Right lung (tissue), 5 donors: ENCODE data around the gene DDX42. TPM values are rescaled to one million over a fixed set of nuclear protein-coding genes. Genes with fewer than 3 reads are reported as not detected.
"Not testable (repeated sequence)": the region's sequence is repeated elsewhere in the genome, so short reads cannot be mapped to it uniquely, and the experiment has no call there.

Source experiments
- DNase-seq, 2 donors: peaks; one replicate each; pipeline ENCODE4 v3.0.0-alpha.2; 2013
- polyA plus RNA-seq, 5 donors: library from polyadenylated mRNA; unstranded; fragments of 120-200 nt; gene quantifications; one replicate each; pipeline versions ENCODE4 v1.2.1 to v1.2.3, GENCODE V29; 2013; ENCODE audit warnings: inconsistent platforms in 1 of 5, low replicate concordance in 1 of 5; ENCODE audit not compliant: insufficient read length in 5 of 5, insufficient read depth in 1 of 5

Gene DDX42
- polyA plus RNA-seq, 5 donors = 169 to 235 (median 228) TPM

GRCh38 chr17:63866625-63867024, 92.7 kb downstream of the DDX42 start:
- DNase-seq = not testable (repeated sequence)

Other genes with a start within 250 kb of the DDX42 start
- gene DCAF7, start 223.7 kb upstream of the DDX42 start, polyA plus RNA-seq = 100 to 1,000 TPM in 2 of 5 donors, 10 to 100 TPM in 3; 82.7 to 104 (median 95.6) TPM
- gene TACO1, start 173.3 kb upstream of the DDX42 start, polyA plus RNA-seq = 10 to 100 TPM; 16.1 to 19.2 (median 16.8) TPM
- gene MAP3K3, start 151.8 kb upstream of the DDX42 start, polyA plus RNA-seq = 10 to 100 TPM; 36.3 to 43.0 (median 39.9) TPM
- gene LIMD2, start 74.0 kb upstream of the DDX42 start, polyA plus RNA-seq = 10 to 100 TPM; 26.0 to 49.7 (median 33.7) TPM
- 10 to 100 TPM; 66.2 to 89.5 (median 75.1) TPM for gene STRADA, start 32.4 kb upstream of the DDX42 start, polyA plus RNA-seq
- 100 to 1,000 TPM in 1 of 5 donors, 10 to 100 TPM in 4; 79.7 to 107 (median 85.9) TPM for gene CCDC47, start 573 bp upstream of the DDX42 start, polyA plus RNA-seq
- 100 to 1,000 TPM; 130 to 146 (median 142) TPM for gene PSMC5, start 53.3 kb downstream of the DDX42 start, polyA plus RNA-seq
- gene FTSJ3, start 53.5 kb downstream of the DDX42 start, polyA plus RNA-seq = 10 to 100 TPM; 48.7 to 81.2 (median 70.0) TPM
- 100 to 1,000 TPM; 111 to 147 (median 133) TPM for gene SMARCD2, start 68.5 kb downstream of the DDX42 start, polyA plus RNA-seq
- gene CSH2, start 99.5 kb downstream of the DDX42 start, polyA plus RNA-seq = 1 to 10 TPM in 1 of 5 donors, under 1 TPM in 1, not detected in 3; 0.88 to 5.8 TPM
- not detected for gene GH2, start 107.8 kb downstream of the DDX42 start, polyA plus RNA-seq
- gene CSH1, start 122.4 kb downstream of the DDX42 start, polyA plus RNA-seq = 1 to 10 TPM in 2 of 5 donors, under 1 TPM in 3; 0.32 to 9.5 (median 0.57) TPM
- under 1 TPM in 1 of 5 donors, not detected in 4; 0.74 TPM for gene CSHL1, start 137.1 kb downstream of the DDX42 start, polyA plus RNA-seq
- not detected for gene GH1, start 144.7 kb downstream of the DDX42 start, polyA plus RNA-seq
- gene CD79B, start 158.2 kb downstream of the DDX42 start, polyA plus RNA-seq = 1 to 10 TPM; 1.0 to 4.2 (median 1.9) TPM
- 1 to 10 TPM in 2 of 5 donors, under 1 TPM in 3; 0.36 to 2.2 (median 0.63) TPM for gene SCN4A, start 198.7 kb downstream of the DDX42 start, polyA plus RNA-seq
- gene PRR29, start 224.2 kb downstream of the DDX42 start, polyA plus RNA-seq = 1 to 10 TPM; 4.5 to 8.9 (median 6.8) TPM
- gene ICAM2, start 246.5 kb downstream of the DDX42 start, polyA plus RNA-seq = 10 to 100 TPM; 43.5 to 50.7 (median 46.8) TPM